Measurements from ENCODE around the gene PECR. TPM values are rescaled to one million over a fixed set of nuclear protein-coding genes. Genes with fewer than 3 reads are reported as not detected.
A peak's percentile ranks its signal among the peaks of the same experiment; 100 is the strongest.

PECR gene
- total and polyA plus RNA-seq, 10 of the 15 experiments (the other 5 are each of a cell fraction or from before 2014, with no cell fraction given) = 7.6 to 37.4 (median 25.7) TPM

DNA sequence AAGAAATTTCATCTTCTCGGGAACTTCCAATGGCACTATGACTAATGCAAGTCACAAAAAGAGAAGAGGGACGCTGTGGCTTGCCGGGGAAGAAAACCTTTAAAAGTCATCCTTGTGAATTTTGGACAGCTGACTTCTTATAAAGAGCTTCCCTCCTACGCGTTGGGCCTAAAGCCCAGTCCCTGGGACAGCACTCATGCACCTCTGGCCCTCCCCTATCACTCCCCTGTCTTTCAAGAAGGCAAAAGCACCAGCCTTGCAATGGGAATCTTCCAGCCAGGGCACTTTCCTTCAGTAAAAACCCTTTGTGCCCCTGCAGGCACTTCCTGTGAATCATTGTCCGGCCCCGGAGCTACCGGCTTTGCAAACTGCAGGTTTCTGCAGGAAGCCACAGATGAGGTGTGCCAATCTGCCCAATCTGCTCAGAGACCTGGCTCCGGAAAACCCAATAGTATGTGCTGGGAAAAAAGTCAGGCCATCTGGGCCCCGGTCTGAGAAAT, 75.4 kb downstream of the PECR start (continued):
- TF ChIP-seq, protein P1, sequence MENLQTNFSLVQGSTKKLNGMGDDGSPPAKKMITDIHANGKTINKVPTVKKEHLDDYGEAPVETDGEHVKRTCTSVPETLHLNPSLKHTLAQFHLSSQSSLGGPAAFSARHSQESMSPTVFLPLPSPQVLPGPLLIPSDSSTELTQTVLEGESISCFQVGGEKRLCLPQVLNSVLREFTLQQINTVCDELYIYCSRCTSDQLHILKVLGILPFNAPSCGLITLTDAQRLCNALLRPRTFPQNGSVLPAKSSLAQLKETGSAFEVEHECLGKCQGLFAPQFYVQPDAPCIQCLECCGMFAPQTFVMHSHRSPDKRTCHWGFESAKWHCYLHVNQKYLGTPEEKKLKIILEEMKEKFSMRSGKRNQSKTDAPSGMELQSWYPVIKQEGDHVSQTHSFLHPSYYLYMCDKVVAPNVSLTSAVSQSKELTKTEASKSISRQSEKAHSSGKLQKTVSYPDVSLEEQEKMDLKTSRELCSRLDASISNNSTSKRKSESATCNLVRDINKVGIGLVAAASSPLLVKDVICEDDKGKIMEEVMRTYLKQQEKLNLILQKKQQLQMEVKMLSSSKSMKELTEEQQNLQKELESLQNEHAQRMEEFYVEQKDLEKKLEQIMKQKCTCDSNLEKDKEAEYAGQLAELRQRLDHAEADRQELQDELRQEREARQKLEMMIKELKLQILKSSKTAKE (IDR thresholded peaks at IDR 0.05; ENCODE audit: low read depth, poor library complexity, severe bottlenecking) = peak; percentile 39
- TF ChIP-seq, protein P2, sequence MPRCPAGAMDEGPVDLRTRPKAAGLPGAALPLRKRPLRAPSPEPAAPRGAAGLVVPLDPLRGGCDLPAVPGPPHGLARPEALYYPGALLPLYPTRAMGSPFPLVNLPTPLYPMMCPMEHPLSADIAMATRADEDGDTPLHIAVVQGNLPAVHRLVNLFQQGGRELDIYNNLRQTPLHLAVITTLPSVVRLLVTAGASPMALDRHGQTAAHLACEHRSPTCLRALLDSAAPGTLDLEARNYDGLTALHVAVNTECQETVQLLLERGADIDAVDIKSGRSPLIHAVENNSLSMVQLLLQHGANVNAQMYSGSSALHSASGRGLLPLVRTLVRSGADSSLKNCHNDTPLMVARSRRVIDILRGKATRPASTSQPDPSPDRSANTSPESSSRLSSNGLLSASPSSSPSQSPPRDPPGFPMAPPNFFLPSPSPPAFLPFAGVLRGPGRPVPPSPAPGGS (IDR thresholded peaks at IDR 0.05; ENCODE audit: borderline replicate concordance, insufficient read depth, low read depth, low read length, poor library complexity, severe bottlenecking) = peak; percentile 71
- TF ChIP-seq EGR1 (IDR thresholded peaks at IDR 0.05; ENCODE audit: borderline replicate concordance in 1 of 2, low read depth in 2 of 2, low read length in 2 of 2) = peak in 1 of 2 experiments; percentile 58; a peak in 1 of 3 replicates
- 0 out of 2 replicates have a peak, but pooled peaks have one; percentile 37 for TF ChIP-seq ATF7 (IDR thresholded peaks at IDR 0.05; ENCODE audit: low read depth)
- TF ChIP-seq GATAD2B (conservative IDR thresholded peaks at IDR 0.05; ENCODE audit: low read depth) = peak; percentile 76
- TF ChIP-seq DPF2 (IDR thresholded peaks at IDR 0.05) = peak; percentile 43; the same call in 1 of the 2 replicates
- TF ChIP-seq, protein P3, sequence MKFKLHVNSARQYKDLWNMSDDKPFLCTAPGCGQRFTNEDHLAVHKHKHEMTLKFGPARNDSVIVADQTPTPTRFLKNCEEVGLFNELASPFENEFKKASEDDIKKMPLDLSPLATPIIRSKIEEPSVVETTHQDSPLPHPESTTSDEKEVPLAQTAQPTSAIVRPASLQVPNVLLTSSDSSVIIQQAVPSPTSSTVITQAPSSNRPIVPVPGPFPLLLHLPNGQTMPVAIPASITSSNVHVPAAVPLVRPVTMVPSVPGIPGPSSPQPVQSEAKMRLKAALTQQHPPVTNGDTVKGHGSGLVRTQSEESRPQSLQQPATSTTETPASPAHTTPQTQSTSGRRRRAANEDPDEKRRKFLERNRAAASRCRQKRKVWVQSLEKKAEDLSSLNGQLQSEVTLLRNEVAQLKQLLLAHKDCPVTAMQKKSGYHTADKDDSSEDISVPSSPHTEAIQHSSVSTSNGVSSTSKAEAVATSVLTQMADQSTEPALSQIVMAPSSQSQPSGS (IDR thresholded peaks at IDR 0.05; ENCODE audit: low read length) = peak; percentile 69
- peak; percentile 69; the same call in 1 of the 2 replicates for TF ChIP-seq ZBED1 (IDR thresholded peaks at IDR 0.05; ENCODE audit: borderline replicate concordance)
- TF ChIP-seq EED (IDR thresholded peaks at IDR 0.05; ENCODE audit: low read depth) = peak; percentile 80
- TF ChIP-seq BCL11A (IDR thresholded peaks at IDR 0.05; ENCODE audit: low read depth, low read length) = 0 out of 2 replicates have a peak, but pooled peaks have one; percentile 36
- 0 out of 2 replicates have a peak, but pooled peaks have one; percentile 25 for TF ChIP-seq CREB1 (IDR thresholded peaks at IDR 0.05; ENCODE audit: low read depth)
- peak; percentile 66; the same call in 1 of the 2 replicates for TF ChIP-seq MTA3 (IDR thresholded peaks at IDR 0.05; ENCODE audit: borderline replicate concordance, low read length)
- TF ChIP-seq, protein P4, sequence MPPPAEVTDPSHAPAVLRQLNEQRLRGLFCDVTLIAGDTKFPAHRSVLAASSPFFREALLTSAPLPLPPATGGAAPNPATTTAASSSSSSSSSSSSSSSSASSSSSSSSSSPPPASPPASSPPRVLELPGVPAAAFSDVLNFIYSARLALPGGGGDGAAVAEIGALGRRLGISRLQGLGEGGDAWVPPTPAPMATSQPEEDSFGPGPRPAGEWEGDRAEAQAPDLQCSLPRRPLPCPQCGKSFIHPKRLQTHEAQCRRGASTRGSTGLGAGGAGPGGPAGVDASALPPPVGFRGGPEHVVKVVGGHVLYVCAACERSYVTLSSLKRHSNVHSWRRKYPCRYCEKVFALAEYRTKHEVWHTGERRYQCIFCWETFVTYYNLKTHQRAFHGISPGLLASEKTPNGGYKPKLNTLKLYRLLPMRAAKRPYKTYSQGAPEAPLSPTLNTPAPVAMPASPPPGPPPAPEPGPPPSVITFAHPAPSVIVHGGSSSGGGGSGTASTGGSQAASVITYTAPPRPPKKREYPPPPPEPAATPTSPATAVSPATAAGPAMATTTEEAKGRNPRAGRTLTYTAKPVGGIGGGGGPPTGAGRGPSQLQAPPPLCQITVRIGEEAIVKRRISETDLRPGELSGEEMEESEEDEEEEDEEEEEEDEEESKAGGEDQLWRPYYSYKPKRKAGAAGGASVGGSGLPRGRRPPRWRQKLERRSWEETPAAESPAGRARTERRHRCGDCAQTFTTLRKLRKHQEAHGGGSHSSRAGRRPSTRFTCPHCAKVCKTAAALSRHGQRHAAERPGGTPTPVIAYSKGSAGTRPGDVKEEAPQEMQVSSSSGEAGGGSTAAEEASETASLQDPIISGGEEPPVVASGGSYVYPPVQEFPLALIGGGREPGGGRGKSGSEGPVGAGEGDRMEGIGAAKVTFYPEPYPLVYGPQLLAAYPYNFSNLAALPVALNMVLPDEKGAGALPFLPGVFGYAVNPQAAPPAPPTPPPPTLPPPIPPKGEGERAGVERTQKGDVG (CRISPR knock-in tag; IDR thresholded peaks at IDR 0.05) = no peak
- TF ChIP-seq JUNB (IDR thresholded peaks at IDR 0.05) = peak; percentile 43
- no peak for TF ChIP-seq ZNF622 (IDR thresholded peaks at IDR 0.05)
- TF ChIP-seq RELB (IDR thresholded peaks at IDR 0.05; ENCODE audit: low read depth) = peak; percentile 80
- TF ChIP-seq GABPA (IDR thresholded peaks at IDR 0.05; ENCODE audit: low read depth) = 0 out of 2 replicates have a peak, but pooled peaks have one; percentile 32
- peak; percentile 3; the same call in 1 of the 2 replicates for TF ChIP-seq RAD21 (IDR thresholded peaks at IDR 0.05; ENCODE audit: insufficient read depth, low read depth, low read length)
- no peak; the same call in 1 of the 2 replicates for TF ChIP-seq USF2 (IDR thresholded peaks at IDR 0.05; ENCODE audit: borderline replicate concordance, low read depth, low read length)

All from GM12878 (cell line).